Uterus (tissue), 2 donors: ENCODE measurements around the gene SSBP2.

Source experiments
- POLR2A ChIP-seq, 2 donors: fragments of 450-650 bp; IDR thresholded peaks; one replicate each; pipeline ENCODE4 v1.6.1; 2016; ENCODE audit warnings: antibody characterized with exemption in 2 of 2, mild to moderate bottlenecking in 1 of 2, moderate library complexity in 1 of 2
- TF ChIP-seq, protein P1 (sequence below), 4 experiments: fragments of 200-600 bp in 2 of 4; fragments of 450-650 bp in 2 of 4; sonication (generic) in 2 of 4; IDR thresholded peaks; one replicate each; pipeline ENCODE4 v1.5.1; 2016 to 2019; ENCODE audit warnings: antibody characterized with exemption in 4 of 4, mild to moderate bottlenecking in 2 of 4, moderate library complexity in 1 of 4

DNA sequence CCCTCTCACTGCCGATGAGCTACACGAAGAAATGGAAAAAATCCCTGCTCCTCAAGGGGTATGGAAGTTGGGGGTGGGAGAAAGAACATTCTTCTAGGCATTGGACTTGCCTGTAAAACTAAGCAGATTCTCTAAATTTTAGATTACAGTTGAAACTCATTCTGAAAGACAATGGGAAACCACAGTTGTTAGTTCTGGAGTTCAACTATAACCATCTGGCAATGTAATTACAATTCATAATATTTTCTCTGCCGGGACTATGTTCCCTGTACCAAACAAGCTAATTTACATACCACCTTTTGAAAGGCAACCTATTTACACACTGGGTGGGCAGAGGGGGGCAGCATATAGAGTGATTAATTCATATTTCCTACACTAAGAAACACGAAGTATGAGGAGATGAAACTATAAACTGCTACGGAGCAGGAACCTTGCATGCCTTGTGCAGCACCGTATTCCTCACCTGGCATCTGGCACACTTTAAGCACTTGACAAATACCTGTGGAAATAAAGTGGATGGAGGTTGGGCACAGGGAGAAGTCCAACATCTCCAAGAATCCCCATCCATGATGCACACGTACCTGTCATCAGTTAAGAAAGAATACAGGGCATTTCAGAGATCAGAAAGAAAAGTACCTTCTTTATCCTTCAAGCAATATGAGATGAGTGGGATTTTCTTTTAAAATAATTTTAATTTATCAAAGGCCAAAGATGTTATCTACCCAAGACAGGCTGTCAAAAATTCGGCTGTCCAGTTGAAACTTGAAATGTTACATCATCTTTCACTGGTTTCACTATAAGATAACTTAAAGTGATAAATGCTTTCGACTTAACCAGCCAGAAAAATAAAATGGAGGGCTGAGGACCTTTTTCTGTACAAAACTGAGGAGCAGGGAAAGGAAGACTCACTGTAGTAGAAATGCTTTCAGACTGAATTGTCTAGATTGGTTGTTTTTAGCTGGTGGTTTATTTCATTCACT lies 54.2 kb downstream of the SSBP2 start:
- TF ChIP-seq, protein P1, sequence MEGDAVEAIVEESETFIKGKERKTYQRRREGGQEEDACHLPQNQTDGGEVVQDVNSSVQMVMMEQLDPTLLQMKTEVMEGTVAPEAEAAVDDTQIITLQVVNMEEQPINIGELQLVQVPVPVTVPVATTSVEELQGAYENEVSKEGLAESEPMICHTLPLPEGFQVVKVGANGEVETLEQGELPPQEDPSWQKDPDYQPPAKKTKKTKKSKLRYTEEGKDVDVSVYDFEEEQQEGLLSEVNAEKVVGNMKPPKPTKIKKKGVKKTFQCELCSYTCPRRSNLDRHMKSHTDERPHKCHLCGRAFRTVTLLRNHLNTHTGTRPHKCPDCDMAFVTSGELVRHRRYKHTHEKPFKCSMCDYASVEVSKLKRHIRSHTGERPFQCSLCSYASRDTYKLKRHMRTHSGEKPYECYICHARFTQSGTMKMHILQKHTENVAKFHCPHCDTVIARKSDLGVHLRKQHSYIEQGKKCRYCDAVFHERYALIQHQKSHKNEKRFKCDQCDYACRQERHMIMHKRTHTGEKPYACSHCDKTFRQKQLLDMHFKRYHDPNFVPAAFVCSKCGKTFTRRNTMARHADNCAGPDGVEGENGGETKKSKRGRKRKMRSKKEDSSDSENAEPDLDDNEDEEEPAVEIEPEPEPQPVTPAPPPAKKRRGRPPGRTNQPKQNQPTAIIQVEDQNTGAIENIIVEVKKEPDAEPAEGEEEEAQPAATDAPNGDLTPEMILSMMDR (IDR thresholded peaks at IDR 0.05): no peak
- TF ChIP-seq POLR2A (IDR thresholded peaks at IDR 0.05): no peak
